Measurements from ENCODE around the gene COL7A1.

DNA sequence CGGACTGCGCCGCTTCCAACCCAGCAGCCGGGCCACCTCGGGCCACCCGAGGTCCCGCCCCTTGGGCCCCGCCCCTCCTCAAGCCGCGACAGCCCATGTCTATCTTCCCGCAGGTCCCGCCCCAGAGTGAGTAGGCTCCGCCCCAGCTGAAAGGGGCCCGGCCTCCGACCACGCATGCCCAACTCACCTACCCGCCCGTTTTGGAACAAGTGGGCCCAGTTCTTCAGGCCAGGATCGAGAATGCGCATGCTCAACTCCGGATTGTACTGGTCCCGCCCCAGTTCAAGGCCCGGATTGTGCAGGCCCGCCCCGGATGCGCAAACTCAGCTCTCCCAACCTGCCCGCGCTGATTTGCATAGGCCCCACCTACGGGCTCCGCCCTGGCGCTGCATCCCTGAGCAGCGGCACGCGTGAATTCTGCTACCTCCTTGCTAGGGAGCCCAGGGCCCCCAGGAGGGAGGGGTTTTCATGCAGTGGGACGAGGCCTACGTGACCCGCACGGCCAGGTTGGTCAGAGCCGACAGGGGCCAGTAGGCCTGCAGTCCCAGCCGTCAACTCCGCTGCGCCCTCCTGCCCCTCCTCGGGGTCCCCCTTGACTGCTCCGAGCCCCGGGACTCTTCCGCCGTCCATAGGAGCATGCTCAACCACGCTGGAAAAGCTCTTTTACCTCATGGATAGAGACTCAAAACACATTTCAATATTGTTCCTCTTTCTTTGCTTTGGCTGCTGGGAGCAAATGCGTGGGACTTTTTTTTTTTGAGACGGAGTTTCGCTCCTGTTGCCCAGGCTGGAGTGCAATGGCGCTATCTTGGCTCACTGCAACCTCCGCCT, 38.1 kb downstream of the COL7A1 start, which contains the start of gene PFKFB4:
- TF ChIP-seq CTCF (IDR thresholded peaks at IDR 0.05; ENCODE audit: insufficient read depth, low read depth, low read length) (no peak), EZH2 (IDR thresholded peaks at IDR 0.05; ENCODE audit: insufficient read depth, low read length) (no peak)
